Stimulated activated CD8-positive, alpha-beta memory T cell treated with anti-CD3 and anti-CD28 coated beads, Interleukin-4, amount 100 ng/mL, for 1 hour (primary cell): Measurements from ENCODE around the gene UCK1.
A peak's percentile ranks its signal among the peaks of the same experiment; 100 is the strongest.

Source experiments
- DNase-seq, 2 donors: peaks; one replicate each; pipeline ENCODE4 v3.0.0-alpha.2; 2020; ENCODE audit warnings: low read depth in 2 of 2, low spot score in 1 of 2

Gene UCK1

DNA sequence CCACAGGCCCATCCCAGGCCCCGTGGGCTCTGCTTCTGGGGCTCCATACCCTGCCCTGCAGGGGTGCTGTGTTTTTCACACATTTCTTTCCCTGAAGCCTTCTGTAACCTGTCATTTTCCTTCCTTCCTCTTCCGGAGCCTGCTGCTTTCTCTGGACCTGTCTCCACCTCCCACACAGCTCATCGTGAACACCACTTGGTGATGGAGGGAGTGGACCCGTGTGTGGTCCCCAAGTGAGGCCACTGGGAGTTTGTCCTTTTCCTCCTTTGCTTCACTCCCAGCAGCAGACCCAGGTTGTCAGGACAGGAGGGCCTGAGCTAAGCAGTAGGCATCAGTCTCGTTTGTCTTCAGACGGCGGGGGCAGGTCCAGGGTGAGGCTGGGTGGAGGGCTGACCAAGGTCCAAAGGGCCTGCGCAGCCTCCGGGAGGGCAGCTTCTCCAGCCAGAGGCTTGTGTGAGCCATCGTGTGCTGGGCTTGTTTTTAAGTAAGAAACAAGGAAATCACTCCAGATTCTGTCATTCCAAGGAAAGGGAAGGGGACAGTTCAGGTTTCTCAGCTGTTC lies 34.1 kb downstream of the UCK1 start:
- DNase-seq = no peak

DNA sequence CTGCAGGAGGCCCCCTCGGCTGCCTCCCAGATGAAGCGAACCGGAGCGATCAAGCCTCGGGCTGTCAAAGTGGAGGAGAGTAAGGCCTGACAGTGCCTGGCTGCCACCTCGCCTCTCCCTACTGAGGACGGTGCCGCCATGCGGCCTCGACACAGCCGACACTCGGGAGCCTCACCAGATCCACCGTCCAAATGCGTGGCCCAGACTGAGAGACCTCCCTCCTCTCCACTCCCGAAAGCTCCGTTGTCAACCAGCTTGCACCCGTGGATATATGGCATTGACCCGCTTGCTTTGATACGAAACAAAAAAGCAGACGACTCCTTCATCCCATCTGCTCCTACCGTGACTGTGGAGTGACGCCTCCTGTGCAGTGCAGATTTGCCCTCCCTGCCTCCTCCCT lies 35.3 kb downstream of the UCK1 start:
- no peak for DNase-seq

DNA sequence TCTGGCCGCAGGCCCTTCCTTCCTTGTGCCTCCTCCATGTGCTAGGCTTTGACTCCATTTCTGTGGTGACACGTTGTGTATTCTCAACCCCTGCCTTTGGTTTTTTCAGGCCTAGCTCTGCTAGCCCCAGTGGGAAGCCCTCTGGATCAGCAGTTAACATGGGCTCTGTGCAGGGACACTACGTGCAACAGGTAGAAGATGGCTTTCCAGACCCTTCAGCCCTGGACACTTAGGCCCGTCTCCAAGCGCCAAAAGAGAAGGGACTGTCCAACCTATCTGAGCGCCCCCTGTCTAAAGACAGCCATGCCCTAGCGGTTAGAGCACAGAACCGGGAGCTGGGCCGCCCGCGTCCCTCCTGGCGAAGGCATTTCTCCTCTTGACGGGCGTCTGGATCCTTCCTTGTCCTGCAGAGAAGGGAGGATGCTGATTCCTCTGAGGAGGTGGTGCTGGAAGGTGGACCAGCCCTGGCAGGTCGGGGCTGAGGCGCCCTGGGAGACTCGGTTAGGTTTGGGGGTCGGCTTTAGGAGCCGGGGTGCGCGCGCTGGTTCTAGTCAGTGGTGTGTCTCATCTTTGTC lies 36.7 kb downstream of the UCK1 start:
- no peak for DNase-seq

- no peak for DNase-seq
These were observed 39.0 kb downstream of the UCK1 start for GRCh38 chr9:131492070-131492469.

DNA sequence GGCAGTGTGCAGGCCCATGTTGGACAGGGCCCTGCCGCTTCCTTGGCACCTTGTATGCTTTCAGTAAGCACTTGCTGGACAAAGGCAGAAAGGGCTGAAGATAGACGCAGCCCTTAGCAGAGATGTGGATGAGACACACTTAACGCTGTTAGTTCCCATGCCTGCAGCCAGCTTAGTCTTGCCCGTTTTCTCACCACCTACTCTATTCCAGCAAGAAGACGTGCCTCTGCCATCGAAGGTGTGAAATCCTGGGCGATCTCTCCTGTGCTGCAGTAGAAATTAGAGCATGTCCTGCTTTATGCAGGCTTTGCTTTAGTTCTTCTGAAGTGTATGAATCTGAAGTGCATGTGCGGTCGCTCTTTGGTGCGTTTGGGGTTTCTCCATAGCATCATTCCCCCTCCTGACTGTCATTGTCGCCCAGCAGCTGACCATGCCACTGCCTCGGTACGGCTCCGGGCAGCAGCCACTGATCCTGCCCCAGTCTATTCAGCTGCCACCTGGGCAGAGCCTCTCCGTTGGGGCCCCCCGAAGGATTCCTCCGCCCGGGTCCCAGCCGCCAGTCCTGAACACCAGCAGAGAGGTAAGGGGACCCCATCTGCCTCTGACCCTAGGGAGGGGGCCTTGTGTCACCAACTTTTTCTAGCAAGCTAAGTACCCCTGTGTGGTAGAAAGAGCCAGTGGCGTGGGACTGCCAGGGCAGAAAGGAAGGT lies 39.9 kb downstream of the UCK1 start:
- no peak for DNase-seq

GRCh38 chr9:131490514-131490913 lies 40.5 kb downstream of the UCK1 start:
- DNase-seq = no peak

- DNase-seq = no peak
These were observed 43.4 kb downstream of the UCK1 start for GRCh38 chr9:131487621-131488031.

DNA sequence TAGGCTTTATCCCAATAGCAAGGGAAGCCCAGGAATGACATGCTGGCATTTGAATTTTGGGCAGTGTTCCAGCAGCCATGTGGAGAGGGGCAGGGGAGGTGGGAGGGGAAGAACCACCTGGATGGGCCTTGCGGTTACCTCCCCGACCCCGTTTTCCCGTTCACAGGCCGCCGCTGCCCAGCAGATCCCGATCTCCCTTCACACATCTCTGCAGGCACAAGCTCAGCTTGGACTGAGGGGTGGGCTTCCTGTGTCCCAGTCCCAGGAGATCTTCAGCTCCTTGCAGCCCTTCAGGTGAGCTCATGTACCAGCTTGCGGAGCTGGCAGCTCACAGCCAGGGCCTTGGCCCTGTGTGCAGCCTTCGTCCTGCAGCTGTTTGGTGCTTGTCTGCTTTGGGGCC lies 44.1 kb downstream of the UCK1 start:
- no peak for DNase-seq

DNA sequence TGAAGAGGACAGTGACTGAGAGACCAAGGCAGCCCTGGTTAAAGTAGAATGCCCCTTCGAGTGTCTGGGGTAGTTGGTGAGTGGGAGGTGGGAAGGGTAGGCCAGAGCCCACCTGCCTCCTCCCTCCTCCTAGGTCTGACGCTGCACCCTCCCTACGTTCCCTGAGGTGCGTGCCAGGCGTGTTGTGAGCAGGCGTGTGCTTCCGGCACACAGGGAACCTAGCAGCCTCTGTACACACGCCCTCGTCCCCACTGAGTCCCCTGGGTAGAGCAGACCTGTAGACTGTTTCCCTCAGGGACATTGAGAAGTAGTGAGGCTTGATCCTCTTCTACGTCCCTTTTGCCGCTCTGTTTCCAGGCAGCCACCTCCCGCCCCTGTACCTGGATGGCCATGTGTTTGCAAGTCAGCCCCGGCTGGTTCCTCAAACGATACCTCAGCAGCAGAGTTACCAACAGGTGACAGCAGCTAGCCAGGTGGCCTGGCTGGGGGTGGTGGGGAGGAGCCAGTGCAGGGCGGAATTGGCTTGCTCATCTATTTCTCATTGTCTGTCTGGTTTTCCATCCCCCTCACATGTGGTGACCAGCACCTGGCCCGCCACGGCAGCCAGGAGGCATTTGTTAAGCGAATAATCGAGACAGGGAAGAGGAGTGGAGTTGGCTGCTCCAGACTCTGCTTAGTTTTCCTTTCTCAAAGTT lies 45.2 kb downstream of the UCK1 start:
- DNase-seq = no peak

- no peak for DNase-seq
These were observed 45.9 kb downstream of the UCK1 start for GRCh38 chr9:131485206-131485605.

- no peak for DNase-seq
These were observed 46.4 kb downstream of the UCK1 start for GRCh38 chr9:131484560-131485185.

- DNase-seq = no peak
These were observed 47.0 kb downstream of the UCK1 start for GRCh38 chr9:131484051-131484445.

DNA sequence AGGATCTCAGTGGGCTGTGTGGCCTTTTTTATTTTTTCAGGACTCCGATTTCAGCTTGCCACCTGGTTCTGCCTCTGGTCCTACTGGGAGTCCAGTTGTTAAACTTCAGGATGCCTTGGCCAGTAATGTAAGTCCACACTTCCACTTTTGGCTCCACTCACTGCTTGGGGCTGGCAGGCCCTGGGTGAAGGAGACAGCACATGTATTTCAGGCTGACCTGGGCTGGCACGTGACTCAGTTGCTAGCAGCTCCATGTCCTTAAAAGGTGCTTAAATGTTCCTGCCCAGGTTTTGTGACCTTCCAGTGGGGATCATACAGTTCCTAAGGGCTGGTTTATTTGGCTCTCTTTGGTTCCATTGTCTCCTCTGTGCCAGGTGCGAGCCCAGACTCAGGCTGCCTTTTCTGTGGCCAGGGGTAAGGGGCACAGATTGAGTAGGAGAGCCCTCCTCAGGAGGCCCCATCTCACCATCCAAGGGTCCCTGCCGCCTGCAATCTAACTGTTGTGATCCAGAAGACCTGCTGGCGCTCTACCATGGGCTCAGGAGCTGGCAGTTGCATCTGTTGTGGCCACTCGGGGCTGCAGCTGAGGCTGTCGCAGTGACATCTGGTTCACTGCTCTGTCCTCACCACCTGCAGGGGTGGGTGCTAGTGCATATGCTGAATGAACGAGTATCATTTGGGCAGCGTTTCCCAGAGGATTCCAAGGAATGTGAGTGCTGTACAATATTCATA lies 47.6 kb downstream of the UCK1 start:
- DNase-seq = no peak

DNA sequence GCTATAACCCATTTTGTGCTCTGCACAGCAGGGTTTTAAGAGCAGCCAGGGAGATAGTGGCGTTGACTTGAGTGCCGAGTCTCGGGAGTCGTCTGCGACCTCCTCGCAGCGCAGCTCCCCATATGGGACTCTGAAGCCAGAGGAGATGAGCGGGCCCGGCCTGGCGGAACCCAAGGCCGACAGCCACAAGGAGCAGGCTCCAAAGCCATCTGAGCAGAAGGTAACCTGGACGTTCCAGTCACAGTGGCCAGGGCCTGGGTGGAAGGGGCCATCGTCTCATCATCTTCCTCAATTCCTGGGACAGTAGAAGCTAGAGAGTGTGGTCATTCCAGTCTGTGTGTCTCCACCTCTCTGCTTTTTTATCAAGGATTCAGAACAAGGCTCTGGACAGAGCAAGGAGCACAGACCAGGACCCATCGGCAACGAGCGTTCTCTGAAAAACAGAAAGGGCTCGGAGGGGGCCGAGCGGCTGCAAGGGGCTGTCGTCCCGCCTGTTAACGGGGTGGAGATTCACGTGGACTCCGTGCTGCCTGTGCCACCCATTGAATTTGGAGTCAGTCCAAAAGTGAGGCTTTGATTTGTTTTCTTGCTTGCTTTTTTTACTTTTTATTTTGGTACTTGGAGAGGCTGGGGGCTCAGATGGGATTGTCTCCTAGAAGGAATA lies 48.6 kb downstream of the UCK1 start:
- no peak for DNase-seq

DNA sequence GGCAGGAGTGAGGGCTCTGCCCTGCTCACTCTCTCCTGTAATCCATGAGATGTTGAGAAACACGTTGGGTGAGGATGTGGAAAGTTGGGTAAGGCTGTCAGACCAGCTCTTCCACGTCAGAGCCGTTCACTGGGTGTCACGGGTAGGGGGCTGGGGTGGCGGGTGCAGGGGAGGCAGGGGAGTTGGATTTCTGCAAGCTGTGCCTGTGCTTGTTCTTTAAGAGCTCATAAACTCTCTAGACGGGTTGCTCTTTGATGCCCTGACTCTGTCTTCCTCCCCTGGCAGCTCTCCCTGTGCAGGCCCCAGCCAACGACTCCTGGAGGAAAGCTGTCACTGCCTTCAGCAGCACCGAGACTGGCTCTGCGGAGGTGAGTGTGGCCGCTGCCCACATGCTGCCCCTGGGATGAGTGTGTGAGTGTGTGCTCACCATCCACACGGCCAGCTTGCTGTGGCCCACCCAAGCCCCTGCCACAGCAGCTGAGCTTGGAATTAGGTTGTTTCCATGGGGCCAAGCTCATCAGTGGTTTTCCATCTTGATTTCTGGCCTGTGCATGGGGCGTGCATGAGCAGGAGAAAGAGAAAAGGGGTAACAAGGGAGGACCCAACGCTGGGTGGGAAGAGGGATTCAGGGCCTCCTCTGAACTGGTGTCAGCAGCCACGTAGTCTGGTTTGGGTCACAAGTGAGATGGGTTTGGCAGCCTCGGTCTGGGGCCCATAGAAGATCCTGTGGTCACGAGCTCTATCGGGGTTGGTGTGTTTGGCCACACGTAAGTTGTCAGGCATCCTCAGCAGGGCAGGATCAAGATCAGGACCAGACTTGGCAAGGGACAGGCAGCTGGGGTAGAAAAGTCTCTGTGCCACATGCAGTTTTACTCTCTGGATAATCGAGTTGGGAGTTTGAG lies 49.4 kb downstream of the UCK1 start:
- DNase-seq = no peak

GRCh38 chr9:131480258-131480657 lies 50.8 kb downstream of the UCK1 start:
- no peak for DNase-seq

DNA sequence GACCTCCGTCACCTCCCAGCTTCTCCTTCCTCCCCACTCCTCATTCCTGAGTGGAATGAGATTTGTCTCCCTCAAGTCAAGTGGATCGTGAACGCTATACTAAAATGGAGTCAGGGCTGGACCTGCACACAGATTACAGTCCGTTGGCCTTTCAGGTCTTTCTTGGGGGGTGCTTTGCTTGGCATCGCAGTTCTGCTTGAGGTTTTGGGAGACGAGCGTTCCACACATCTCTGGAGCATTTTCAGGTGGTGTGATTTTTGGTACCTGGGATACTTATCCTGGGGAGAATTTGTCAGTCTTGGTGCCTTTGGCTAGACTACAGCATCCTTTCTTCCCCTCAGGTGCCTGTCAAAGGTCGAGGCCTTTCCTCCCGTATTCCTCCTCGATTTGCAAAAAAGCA lies 52.2 kb downstream of the UCK1 start:
- no peak for DNase-seq

GRCh38 chr9:131478421-131478868 lies 52.6 kb downstream of the UCK1 start:
- peak in 1 of 2 donors; percentile 38 for DNase-seq

GRCh38 chr9:131477816-131478419 lies 53.1 kb downstream of the UCK1 start:
- no peak for DNase-seq
